Activated T-cell treated with anti-CD3 and anti-CD28 coated beads, Interleukin-2, amount 50 U/mL, for 24 hours (primary cell): Measurements from ENCODE around the gene CDH11.

Experiments used
- DNase-seq: peaks from one replicate; pipeline ENCODE4 v3.0.0-alpha.2; 2020
- H3K27ac Mint-ChIP-seq: 2 replicates; pipeline ENCODE4 v1.8.0; 2020; ENCODE audit warnings: mild to moderate bottlenecking, mixed read lengths
- H3K27me3 Mint-ChIP-seq: 2 replicates; pipeline ENCODE4 v1.8.0; 2020; ENCODE audit warnings: mixed read lengths
- H3K36me3 Mint-ChIP-seq: 2 replicates; pipeline ENCODE4 v1.8.0; 2020; ENCODE audit warnings: low read depth, mixed read lengths
- H3K4me1 Mint-ChIP-seq: 2 replicates; pipeline ENCODE4 v1.8.0; 2020; ENCODE audit warnings: low read depth, mixed read lengths
- H3K4me3 Mint-ChIP-seq: 2 replicates; pipeline ENCODE4 v1.8.0; 2020; ENCODE audit warnings: mild to moderate bottlenecking, moderate library complexity, mixed read lengths
- H3K9me3 Mint-ChIP-seq: 2 replicates; pipeline ENCODE4 v1.8.0; 2020; ENCODE audit warnings: mixed read lengths

CDH11 gene

GRCh38 chr16:65042438-65043365 is 79.2 kb downstream of the CDH11 start:
- Mint-ChIP-seq H3K27ac (no peak overlapping the region), H3K27me3 (no peaks in the 10 kb centered on the region), H3K4me3 (no peak overlapping the region), H3K36me3 (no peaks in the 10 kb centered on the region), H3K9me3 (peaks cover 14% of the 10 kb centered on the region), H3K4me1 (no peaks in the 10 kb centered on the region)
- no peak for DNase-seq

GRCh38 chr16:65041667-65042066 is 80.2 kb downstream of the CDH11 start:
- Mint-ChIP-seq H3K4me1 (no peaks in the 10 kb centered on the region), H3K27me3 (no peaks in the 10 kb centered on the region), H3K4me3 (no peak overlapping the region), H3K9me3 (peaks cover 15% of the 10 kb centered on the region), H3K27ac (no peak overlapping the region), H3K36me3 (no peaks in the 10 kb centered on the region)
- no peak for DNase-seq

GRCh38 chr16:65038100-65038499 is 83.8 kb downstream of the CDH11 start:
- DNase-seq: no peak
- no peaks in the 10 kb centered on the region for H3K27me3 Mint-ChIP-seq
- H3K36me3 Mint-ChIP-seq: no peaks in the 10 kb centered on the region
- H3K9me3 Mint-ChIP-seq: peaks cover 16% of the 10 kb centered on the region
- H3K4me3 Mint-ChIP-seq: no peak overlapping the region
- H3K4me1 Mint-ChIP-seq: no peaks in the 10 kb centered on the region
- no peak overlapping the region for H3K27ac Mint-ChIP-seq

DNA sequence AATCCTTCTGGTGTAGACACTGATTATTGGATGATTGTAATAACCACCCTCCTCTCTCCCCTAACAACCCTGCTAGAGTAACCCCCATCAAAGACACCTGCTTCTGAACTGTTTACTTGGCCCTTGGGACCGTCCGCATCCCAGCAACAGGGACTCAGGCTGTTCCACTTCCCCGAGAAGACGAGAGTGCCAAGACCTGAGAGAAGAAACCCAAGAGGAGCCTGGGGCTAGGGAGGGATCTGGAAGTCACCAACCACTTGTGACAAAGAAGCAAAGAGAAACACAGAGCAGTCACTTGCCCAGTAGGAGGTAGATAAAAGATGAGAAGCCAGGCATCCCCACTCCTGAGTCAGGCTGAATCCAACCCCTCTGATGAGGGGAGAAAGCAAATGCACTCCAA is 84.3 kb downstream of the CDH11 start:
- DNase-seq: no peak
- no peak overlapping the region for H3K4me3 Mint-ChIP-seq
- H3K36me3 Mint-ChIP-seq: no peaks in the 10 kb centered on the region
- H3K4me1 Mint-ChIP-seq: no peaks in the 10 kb centered on the region
- no peaks in the 10 kb centered on the region for H3K27me3 Mint-ChIP-seq
- H3K9me3 Mint-ChIP-seq: peaks cover 18% of the 10 kb centered on the region
- H3K27ac Mint-ChIP-seq: no peak overlapping the region

DNA sequence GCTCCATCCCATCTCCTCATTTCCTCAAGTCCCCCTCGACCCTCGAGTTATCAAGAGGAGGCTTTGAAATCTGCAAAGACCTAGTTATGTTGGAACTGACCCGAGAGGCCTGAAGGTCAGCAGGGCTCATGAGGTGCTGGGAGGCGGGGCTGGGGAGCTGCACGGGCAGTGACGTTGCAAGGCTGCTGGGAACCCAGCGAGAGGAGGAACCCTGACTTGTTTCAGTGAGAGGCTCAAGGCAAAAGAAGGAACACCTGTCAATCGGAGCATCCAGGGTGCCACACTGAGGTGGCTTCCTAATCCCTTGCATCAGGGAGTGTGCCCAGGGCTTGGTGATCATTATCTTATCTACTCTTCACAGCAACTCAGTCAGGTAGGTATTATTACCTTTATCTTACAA is 86.9 kb downstream of the CDH11 start:
- DNase-seq: no peak
- H3K36me3 Mint-ChIP-seq: no peaks in the 10 kb centered on the region
- no peak overlapping the region for H3K27ac Mint-ChIP-seq
- H3K27me3 Mint-ChIP-seq: no peaks in the 10 kb centered on the region
- no peak overlapping the region for H3K4me3 Mint-ChIP-seq
- peaks cover 18% of the 10 kb centered on the region for H3K9me3 Mint-ChIP-seq
- H3K4me1 Mint-ChIP-seq: no peaks in the 10 kb centered on the region

DNA sequence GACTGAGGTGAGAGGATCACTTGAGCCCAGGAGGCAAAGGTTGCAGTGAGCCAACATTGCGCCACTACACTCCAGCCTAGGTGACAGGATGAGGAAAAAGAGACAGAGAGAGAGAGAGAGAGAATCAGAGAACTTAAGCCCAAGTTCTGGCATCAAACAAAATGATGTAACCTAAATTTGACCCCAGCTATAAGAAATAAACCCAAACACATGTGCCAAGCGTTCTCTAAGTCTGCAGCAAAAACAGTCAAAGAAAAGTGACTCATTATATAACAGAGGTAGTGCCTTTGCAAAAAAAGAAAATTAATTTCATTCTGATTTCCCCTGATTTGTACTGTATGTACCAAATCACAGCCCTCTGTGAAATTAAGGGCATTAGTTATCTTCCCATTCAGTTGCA is 89.5 kb downstream of the CDH11 start:
- DNase-seq: no peak
- H3K4me1 Mint-ChIP-seq: no peaks in the 10 kb centered on the region
- H3K4me3 Mint-ChIP-seq: no peak overlapping the region
- H3K9me3 Mint-ChIP-seq: peaks cover 15% of the 10 kb centered on the region
- no peak overlapping the region for H3K27ac Mint-ChIP-seq
- H3K36me3 Mint-ChIP-seq: no peaks in the 10 kb centered on the region
- H3K27me3 Mint-ChIP-seq: no peaks in the 10 kb centered on the region

DNA sequence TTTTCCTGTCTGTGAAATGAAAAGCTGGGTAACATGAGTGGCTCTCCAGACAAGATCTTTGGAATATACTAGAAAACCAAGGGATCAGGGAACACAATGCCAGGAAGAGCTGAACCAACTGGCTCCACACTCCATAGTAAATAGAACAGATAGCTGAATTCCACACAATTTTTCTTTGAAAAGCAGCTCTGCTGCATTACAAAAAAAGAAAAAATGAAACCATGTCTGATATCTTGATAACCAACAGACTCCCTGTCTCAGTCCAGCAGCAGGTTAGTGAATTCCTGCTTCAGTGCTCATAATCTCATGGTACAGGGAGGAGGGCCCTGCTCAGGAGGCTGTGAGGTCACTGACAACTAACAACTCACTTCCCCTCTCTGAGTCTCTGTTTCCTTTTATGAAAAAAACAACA is 97.1 kb downstream of the CDH11 start:
- no peak for DNase-seq
- Mint-ChIP-seq H3K4me3 (no peak overlapping the region), H3K9me3 (peaks cover 4% of the 10 kb centered on the region), H3K27me3 (no peaks in the 10 kb centered on the region), H3K4me1 (no peaks in the 10 kb centered on the region), H3K36me3 (no peaks in the 10 kb centered on the region), H3K27ac (no peak overlapping the region)

GRCh38 chr16:65023802-65024201 is 98.1 kb downstream of the CDH11 start:
- Mint-ChIP-seq H3K4me1 (no peaks in the 10 kb centered on the region), H3K27ac (no peak overlapping the region), H3K36me3 (no peaks in the 10 kb centered on the region), H3K9me3 (peaks cover 4% of the 10 kb centered on the region), H3K4me3 (no peak overlapping the region), H3K27me3 (no peaks in the 10 kb centered on the region)
- DNase-seq: no peak

- no peaks in the 10 kb centered on the region for H3K27me3 Mint-ChIP-seq
- no peaks in the 10 kb centered on the region for H3K36me3 Mint-ChIP-seq
- H3K4me3 Mint-ChIP-seq: no peak overlapping the region
- no peak overlapping the region for H3K27ac Mint-ChIP-seq
- H3K4me1 Mint-ChIP-seq: no peaks in the 10 kb centered on the region
- no peak for DNase-seq
- peaks cover 3% of the 10 kb centered on the region for H3K9me3 Mint-ChIP-seq
Measured at GRCh38 chr16:65021852-65022595, 99.8 kb downstream of the CDH11 start.

- Mint-ChIP-seq H3K27ac (no peak overlapping the region), H3K4me3 (no peak overlapping the region), H3K4me1 (no peaks in the 10 kb centered on the region), H3K9me3 (peaks cover 18% of the 10 kb centered on the region), H3K27me3 (no peaks in the 10 kb centered on the region), H3K36me3 (no peaks in the 10 kb centered on the region)
- no peak for DNase-seq
Measured at GRCh38 chr16:65016754-65017153, 105.1 kb downstream of the CDH11 start.

- no peaks in the 10 kb centered on the region for H3K4me1 Mint-ChIP-seq
- no peaks in the 10 kb centered on the region for H3K36me3 Mint-ChIP-seq
- no peak overlapping the region for H3K4me3 Mint-ChIP-seq
- no peak for DNase-seq
- no peaks in the 10 kb centered on the region for H3K27me3 Mint-ChIP-seq
- H3K9me3 Mint-ChIP-seq: peaks cover 18% of the 10 kb centered on the region
- no peak overlapping the region for H3K27ac Mint-ChIP-seq
Measured at GRCh38 chr16:65015599-65015998, 106.3 kb downstream of the CDH11 start.

GRCh38 chr16:65012357-65012756 is 109.5 kb downstream of the CDH11 start:
- Mint-ChIP-seq H3K4me3 (no peak overlapping the region), H3K9me3 (peaks cover 18% of the 10 kb centered on the region), H3K27me3 (no peaks in the 10 kb centered on the region), H3K36me3 (no peaks in the 10 kb centered on the region), H3K27ac (no peak overlapping the region), H3K4me1 (no peaks in the 10 kb centered on the region)
- no peak for DNase-seq

- H3K9me3 Mint-ChIP-seq: peaks cover 32% of the 10 kb centered on the region
- no peaks in the 10 kb centered on the region for H3K4me1 Mint-ChIP-seq
- no peak for DNase-seq
- H3K27ac Mint-ChIP-seq: no peak overlapping the region
- H3K4me3 Mint-ChIP-seq: no peak overlapping the region
- no peaks in the 10 kb centered on the region for H3K27me3 Mint-ChIP-seq
- no peaks in the 10 kb centered on the region for H3K36me3 Mint-ChIP-seq
Measured at GRCh38 chr16:65010125-65010524, 111.7 kb downstream of the CDH11 start.

DNA sequence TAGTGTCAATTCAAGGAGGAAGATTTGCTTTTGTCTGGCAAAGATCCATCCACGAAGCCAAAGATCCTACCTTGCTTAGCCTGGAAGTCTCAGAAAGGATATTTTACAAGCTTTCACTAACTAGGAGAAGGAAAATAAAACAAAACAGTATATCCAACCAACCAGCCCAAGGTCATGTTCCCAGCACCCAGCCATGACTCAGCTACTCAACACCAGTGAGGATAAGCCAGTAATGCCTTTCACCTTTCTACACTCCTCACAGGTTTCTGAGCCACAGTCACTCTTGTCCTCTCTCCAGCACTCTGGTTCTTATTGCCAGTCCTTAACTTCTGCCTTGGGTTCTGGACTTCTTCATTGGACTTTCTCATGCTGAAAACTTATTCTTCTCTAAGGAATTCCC is 116.2 kb downstream of the CDH11 start:
- Mint-ChIP-seq H3K36me3 (no peaks in the 10 kb centered on the region), H3K4me3 (no peak overlapping the region), H3K9me3 (peaks cover 17% of the 10 kb centered on the region), H3K4me1 (no peaks in the 10 kb centered on the region), H3K27me3 (no peaks in the 10 kb centered on the region), H3K27ac (no peak overlapping the region)
- no peak for DNase-seq

GRCh38 chr16:65004570-65004969 is 117.3 kb downstream of the CDH11 start:
- H3K36me3 Mint-ChIP-seq: no peaks in the 10 kb centered on the region
- peaks cover 23% of the 10 kb centered on the region for H3K9me3 Mint-ChIP-seq
- no peak for DNase-seq
- no peaks in the 10 kb centered on the region for H3K27me3 Mint-ChIP-seq
- H3K27ac Mint-ChIP-seq: no peak overlapping the region
- H3K4me1 Mint-ChIP-seq: no peaks in the 10 kb centered on the region
- no peak overlapping the region for H3K4me3 Mint-ChIP-seq
